T-helper 22 cell (primary cell): Measurements from ENCODE around the gene HOMER2.

Experiments
- DNase-seq: peaks from one replicate; pipeline ENCODE4 v3.0.0-alpha.2; 2020; ENCODE audit warnings: low read depth

The HOMER2 gene

DNA sequence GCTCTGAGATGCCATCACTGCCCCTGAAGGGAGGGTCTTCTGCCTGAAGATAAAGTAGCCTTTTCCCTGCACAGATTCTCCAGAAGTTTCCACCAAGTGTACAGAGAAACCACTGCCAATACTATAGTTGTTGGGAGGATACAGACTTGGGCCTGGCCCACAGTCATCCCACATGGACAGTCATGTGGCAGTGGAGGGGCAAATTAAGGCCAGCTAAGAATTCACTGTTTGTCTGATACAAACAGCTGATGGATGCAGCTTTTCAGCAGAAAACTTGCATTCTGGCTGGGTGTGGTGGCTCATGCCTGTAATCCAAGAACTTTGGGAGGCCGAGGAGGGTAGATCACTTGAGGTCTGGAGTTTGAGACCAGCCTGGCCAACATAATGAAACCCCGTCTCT lies 22.1 kb downstream of the HOMER2 start:
- no peak for DNase-seq

GRCh38 chr15:82928711-82929110 lies 23.8 kb downstream of the HOMER2 start:
- no peak for DNase-seq

GRCh38 chr15:82923744-82924143 lies 28.8 kb downstream of the HOMER2 start:
- DNase-seq, result no peak

DNA sequence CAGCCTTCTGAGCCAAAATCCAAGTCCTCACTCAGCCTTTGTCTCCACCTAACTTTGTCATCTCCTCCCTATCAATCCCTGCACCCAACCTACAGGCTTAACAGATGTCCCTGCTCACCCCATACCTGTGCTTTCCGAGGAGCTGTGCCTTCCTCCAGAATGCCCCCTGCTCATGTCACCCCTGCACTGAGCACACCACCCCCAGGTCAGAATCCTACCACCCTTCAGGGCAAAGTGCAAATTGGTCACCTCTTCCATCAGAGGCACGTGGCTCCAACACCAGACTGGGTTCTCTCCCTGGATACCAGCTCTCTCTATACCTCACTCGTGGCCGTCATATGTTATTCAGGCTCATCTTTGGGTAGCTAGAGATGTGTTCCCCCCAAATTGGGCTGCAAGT lies 29.8 kb downstream of the HOMER2 start:
- no peak for DNase-seq

- DNase-seq, result no peak
Observed at GRCh38 chr15:82921939-82922338, 30.6 kb downstream of the HOMER2 start.

GRCh38 chr15:82921242-82921641 lies 31.3 kb downstream of the HOMER2 start:
- no peak for DNase-seq

- no peak for DNase-seq
Observed at GRCh38 chr15:82919231-82919886, 33.2 kb downstream of the HOMER2 start.

DNA sequence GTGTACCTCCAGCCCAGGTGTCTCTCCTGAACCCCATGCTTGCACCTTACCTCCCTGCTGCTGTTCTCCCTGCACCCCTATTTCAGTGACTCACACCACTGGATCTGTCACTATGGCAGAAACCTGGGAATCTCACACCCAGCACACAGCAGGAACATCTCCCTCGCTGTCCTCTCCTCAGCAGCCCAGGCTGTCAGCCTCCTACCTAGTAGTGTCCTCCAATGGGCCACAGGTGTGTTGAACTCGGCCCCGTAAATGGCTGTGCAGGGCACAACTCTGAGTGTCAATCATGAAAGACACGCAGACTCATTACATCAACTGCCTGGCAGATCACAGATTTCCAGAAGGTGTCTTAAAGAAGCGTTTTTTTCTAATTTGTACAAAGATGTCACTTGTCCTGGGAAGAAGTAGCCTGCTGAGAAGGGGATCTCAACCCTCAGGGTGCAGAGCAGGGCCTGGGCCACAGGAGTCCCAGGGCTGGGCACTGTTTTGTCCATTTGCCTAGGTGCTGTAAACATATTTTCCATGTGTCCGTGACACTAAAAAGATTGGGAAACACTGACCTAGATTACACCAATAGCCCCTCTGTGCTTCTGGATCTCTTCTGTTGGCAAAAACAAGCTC lies 33.8 kb downstream of the HOMER2 start:
- no peak for DNase-seq

- no peak for DNase-seq
Observed at GRCh38 chr15:82918162-82918561, 34.4 kb downstream of the HOMER2 start.

DNA sequence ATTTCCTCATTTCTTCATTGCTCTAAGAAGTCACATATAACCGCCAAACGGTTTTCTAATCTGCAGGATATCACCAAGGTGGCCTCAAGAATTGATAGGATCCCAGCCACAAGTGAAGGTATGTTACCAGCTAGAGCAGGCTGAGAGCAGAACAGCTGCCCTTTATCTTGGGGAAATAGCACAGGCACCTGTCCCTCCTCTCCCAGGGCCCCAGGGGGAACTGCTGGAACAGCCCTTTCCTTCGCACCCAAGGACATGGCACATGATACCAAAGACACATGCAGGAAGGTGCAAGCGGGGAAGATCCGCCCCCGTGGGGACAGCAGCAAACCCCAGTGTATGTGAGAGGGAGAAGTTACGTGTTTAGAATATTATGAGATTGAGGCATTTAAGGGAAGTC lies 35.3 kb downstream of the HOMER2 start:
- DNase-seq, result no peak

DNA sequence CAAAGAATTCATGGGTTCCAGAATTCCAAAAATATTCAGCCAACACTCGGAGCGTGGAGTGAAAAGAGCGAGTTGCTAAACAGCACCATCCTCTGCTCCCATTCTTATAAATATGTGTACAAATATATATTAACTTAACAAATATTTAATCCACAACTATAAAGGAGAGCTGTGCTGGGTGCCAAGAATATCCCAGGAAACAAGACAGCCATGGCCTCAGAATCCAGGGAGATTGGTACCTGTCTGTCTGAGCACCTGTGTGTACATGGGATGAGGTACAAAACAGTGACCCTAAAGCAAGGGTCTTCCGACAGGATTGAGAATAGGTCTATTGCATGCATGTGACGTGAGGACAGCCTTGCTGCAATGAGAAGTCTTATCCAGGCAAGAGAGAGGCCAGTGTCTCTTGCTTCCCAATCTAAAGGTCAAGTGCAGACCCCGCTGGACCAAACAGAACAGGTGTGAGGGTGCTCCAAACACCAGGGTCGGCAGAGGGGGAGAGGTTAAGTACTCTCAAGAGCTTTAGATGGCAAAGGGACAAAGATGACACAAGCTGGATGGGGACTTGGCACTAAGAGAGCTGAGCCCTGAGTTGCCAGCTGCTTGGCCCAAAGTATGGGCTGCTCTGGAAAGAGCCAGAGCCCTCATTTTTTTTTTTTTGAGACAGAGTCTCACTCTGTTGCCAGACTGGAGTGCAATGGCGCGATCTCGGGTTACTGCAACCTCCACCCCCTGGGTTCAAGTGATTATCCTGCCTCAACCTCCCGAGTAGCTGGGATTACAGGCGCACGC lies 36.2 kb downstream of the HOMER2 start:
- no peak for DNase-seq

- no peak for DNase-seq
Observed at GRCh38 chr15:82914396-82914795, 38.1 kb downstream of the HOMER2 start.

DNA sequence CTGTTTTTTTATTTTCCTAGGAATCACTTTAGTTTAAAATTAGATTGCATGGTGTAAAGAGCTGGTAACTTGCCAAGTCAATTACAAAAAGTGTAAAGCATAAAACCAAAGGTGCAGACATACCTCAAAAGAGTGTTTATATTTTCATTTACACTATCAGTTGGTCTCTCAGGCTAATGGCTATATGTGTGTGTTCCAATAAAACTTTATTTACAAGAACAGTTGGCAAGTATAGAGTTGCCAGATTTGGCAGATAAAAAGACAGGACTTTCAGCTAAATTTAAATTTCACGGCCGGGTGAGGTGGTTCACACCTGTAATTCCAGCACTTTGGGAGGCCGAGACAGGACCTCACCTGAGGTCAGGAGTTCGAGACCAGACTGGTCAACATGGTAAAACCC lies 41.1 kb downstream of the HOMER2 start:
- no peak for DNase-seq

DNA sequence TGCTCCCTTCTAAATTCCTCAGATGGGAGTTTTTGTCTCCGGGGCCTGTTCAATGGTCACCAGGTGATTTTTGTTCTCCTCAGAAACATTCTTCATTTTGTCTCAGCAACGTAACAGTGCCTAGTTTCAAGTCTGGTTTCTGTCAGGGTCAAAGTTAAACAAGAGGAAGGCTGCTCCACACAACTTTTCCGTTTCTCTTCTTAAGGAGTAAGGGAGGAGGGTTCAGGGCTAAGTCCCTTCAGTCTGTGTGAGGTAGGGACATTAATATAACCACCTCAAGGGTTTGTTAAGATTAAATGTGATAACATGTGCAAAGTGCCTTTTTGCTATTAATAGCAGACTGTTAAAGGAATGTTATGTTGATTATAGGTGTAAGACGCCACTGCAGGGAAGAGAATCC lies 41.8 kb downstream of the HOMER2 start:
- no peak for DNase-seq

GRCh38 chr15:82909080-82909815 lies 43.3 kb downstream of the HOMER2 start:
- DNase-seq, result no peak

GRCh38 chr15:82907350-82907749 lies 45.2 kb downstream of the HOMER2 start:
- DNase-seq, result no peak

- no peak for DNase-seq
Observed at GRCh38 chr15:82904574-82904973, 47.9 kb downstream of the HOMER2 start.

- DNase-seq, result no peak
Observed at GRCh38 chr15:82903511-82903910, 49.0 kb downstream of the HOMER2 start.

DNA sequence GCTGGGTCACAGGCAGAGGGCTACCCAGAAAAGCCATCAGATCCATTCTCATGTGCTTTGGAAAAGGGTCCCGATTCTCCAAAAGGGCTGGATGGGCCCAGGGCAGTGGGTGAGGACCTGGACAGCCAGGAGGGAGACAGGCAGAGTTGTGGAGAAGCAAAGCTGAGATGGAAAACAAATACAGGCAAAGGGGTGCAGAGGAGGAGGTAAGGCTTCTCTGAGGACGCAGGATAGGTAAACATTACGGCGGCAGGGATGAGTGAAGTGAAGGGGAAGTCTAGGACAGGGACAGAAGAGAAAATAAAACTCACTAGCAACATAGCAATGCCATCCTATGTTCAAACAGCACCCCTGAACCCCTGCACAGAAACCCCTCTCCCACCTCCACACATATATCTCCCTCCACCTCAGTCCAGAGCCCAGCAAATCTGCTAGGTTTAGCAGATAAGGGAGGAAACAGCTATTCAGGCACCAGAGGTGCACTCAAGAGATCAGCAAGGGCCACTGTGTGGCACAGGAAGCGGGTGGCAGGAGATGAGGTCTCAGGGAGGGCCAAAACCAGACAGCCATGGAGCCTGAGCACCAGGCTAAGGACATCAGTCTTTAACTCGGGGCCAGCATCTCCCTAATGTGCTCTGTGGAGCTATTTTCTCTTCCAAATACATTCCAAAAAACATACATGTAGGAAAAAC lies 51.3 kb downstream of the HOMER2 start:
- no peak for DNase-seq

GRCh38 chr15:82900511-82901060 lies 51.9 kb downstream of the HOMER2 start:
- no peak for DNase-seq

- DNase-seq, result no peak
Observed at GRCh38 chr15:82898961-82899360, 53.6 kb downstream of the HOMER2 start.

DNA sequence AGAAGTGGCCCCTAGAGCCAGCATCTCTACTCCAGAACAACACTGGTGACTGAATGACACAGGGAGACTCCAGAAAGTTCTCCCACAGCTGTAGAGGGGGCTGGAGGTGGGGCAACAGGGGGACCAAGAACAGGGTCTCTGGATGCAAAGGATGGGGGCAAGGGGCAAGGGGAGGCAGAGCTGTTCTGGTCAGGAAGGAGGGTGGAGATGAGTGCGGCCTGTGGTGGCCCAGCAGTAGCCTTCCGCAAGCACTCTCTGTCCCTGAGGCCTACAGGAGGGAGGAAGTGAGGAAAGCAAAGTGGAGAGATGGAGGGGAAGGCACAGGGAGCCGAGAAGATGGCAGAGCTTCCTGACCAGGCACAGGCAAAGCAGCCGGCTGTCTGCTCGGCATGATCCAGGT lies 56.5 kb downstream of the HOMER2 start:
- DNase-seq, result no peak
